Measurements from ENCODE around the gene NAA10.

NAA10 gene

GRCh38 chrX:153966841-153967535 is 32.2 kb upstream of the NAA10 start:
- no peak for DNase-seq

- DNase-seq, result no peak
These were observed 31.4 kb upstream of the NAA10 start for GRCh38 chrX:153966283-153966688.

- no peak for DNase-seq
These were observed 30.6 kb upstream of the NAA10 start for GRCh38 chrX:153965406-153965805.

DNA sequence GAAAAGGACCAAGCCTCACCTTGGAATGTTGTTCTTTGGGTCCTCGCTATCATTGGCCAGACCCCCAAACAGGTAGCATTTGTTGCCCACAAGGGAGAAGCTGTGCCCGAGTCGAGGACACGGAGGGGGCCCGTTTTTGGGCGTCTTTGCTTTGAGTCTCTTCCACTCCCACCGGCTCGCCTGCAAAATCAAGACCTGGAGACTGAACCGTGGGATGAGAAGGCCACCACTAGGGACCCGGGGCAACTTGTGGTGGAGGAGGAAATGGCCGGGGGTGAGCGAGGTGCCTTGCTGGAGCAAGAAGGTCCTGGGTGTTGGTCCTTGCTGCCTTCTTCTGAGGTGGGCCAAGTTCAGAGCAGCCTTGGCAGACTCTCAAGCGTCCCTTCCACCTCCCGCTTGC is 29.3 kb upstream of the NAA10 start:
- DNase-seq, result no peak

DNA sequence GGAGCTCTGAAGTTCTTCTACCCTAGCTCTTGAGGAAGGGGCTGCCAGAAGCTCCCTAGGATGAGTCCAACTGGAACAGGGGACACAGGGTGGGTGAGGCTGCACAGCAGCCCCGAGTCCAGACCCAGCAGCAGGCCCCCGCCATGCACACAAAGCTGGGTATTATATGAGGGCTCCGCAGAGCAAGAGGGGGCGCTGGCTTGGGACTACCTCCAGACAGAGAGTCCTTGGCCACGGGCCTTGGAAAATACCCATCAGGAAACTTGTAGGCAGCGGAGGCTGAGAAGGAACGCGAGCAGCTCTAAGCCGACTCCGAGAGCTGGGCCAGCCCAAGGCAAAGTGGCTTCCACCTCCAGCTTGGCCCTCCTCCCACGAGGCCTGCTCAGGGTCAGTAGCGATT is 28.7 kb upstream of the NAA10 start:
- DNase-seq, result no peak

DNA sequence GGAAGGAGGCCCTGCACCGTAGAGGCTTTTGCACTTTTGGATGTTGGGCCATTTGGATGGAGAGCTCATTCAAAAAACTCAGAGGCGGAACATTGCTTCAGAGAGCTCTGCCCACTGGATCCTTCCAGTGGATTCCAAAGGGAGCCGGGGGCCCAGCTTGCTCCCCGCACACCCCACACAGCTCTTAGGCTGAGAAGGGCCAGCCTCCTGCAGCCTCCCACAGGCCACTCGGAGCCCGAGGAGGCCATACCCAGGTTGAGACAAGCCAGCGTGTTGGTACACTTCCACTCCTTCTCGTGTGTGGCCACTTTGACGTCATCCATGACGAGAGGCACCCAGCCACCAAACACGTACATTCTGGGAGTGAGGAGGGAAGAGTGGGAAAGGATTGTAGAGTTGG is 26.5 kb upstream of the NAA10 start:
- no peak for DNase-seq

- no peak for DNase-seq
These were observed 25.9 kb upstream of the NAA10 start for GRCh38 chrX:153960786-153961185.

DNA sequence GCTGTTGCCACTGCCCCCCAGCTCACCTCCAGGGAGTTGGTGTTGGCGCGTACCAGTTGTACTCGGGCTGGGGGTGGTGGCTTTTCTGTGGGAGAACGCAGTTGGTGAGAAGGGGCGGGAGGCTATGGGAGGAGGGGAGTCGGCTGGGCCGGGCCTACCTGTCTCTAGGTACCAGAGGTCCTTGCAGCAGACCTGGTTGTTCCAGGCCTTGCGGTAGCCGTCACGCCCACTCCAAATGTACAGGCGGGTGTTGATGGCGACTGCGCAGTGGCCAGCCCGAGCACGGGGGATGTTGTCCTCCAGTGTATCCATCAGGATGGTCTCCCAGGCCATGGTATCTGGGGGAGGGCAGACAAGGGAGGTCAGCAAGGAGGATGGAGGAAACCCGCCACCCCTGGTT is 25.2 kb upstream of the NAA10 start:
- no peak for DNase-seq

- no peak for DNase-seq
These were observed 24.8 kb upstream of the NAA10 start for GRCh38 chrX:153959649-153960048.

DNA sequence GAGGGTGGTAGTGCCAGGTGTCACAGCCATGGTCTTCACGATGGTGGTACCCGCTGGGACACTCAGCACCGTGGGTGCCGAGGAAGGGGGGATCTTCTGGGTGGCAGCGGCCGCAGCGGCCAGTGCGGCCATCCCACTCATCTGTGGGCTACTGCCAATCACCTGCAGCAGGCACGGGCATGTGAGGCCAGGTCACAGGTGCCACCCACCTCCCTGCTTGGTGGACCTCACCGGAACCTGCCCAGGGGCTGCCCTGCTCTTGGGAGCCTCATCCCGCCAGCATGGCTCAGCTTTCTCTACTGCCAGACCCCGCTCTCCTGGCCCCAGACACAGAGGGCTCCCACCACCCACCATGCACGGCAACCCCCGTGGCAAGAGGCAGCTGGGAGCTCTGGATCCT is 23.8 kb upstream of the NAA10 start:
- no peak for DNase-seq

- no peak for DNase-seq
These were observed 22.4 kb upstream of the NAA10 start for GRCh38 chrX:153957224-153957623.

- no peak for DNase-seq
These were observed 21.4 kb upstream of the NAA10 start for GRCh38 chrX:153956044-153956907.

- DNase-seq, result no peak
These were observed 20.4 kb upstream of the NAA10 start for GRCh38 chrX:153955228-153955732.

DNA sequence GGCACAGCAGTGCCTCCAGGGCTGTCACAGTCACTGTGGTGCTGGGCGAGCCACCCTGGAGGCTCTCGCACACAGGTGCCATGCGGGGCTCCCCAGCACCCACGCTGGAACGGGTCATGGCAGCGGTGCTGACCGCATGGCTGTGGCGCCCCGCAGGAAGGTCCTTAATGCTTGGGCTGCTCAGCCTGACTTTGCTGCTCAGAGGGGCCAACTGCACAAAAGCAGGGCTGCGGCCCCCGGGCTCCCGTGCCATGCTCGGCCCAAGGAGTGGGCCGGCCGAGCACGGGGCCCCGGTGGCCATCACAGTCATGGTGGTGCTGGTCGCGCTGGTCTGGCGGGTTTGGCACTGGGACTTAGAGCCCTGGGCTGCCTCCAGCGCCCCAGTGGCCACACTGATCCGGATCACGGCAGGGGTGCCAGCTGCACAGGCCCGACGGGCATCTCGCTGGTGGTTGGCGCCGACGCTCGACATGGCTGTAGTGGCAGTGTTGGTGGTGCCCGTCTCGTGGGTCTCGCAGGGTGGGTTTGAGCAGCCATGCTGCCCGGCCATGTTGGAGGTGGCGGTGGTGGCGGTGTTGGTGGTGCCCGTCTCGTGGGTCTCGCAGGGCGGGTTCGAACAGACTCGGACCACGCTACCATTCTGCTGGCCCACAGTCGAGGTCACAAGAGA is 19.9 kb upstream of the NAA10 start:
- DNase-seq, result no peak

DNA sequence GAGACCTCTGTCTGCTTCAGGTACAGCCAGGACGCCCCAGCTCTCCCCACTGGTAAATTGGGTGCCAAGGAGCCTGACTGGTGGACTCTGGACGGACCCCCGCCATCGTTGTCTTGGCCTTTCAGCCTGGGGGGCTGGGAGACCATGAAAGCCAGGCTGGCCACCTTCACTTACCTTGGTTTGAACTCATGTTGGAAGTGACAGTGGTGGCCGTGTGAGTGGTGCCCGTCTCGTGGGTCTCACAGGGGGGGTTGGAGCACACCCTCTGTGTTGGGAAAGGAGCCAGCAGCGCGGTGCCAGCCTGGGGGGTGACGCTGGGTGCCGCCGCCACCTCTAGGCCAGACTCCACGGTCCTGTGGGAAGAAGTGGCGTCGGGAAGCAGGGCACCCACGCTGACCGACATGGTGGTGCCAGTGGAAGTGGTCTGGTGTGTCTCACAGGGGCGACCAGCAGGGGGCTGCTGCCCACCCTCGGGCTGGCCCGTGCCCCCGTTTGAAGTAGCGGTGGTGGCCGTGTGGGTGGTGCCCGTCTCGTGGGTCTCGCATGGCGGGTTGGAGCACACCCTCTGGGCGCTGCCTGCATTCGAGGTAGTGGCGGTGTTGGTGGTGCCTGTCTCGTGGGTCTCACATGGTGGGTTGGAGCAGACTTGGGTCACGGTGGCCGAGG is 19.2 kb upstream of the NAA10 start:
- no peak for DNase-seq

GRCh38 chrX:153953342-153953830 is 18.5 kb upstream of the NAA10 start:
- DNase-seq, result peak; percentile 68

DNA sequence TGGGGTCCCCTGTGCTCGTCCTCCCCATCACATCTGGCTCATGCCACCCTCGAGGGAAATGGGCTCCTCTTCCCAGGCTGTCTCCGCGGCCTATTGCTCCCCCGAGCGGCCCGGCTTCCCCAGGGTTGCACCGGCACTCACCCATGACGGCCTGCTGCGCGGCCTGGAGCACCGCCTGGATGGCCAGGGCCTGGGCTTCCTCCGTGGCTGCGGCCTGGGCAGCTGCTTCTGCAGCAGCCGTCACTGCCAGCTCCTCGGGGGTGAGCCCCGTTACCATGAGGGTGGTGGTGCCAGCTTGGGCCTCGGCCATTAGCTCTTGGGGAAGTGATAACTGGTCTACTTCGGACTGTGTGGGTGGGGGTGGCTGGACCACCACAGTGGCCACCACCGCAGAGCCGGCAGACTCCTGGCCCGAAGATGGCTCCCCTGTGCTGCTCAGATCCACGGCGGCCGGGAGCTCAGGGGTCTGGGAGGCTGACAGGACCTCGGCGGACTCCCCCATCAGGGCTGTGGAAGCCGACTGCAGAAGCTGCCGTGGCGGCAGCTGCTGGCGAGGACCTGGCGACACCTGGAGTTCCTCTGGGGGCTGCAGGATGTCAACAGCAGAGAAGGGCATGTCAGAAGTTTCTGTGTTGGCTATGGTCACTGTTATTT is 17.7 kb upstream of the NAA10 start:
- no peak for DNase-seq

- no peak for DNase-seq
These were observed 17.0 kb upstream of the NAA10 start for GRCh38 chrX:153951683-153952372.

- no peak for DNase-seq
These were observed 15.3 kb upstream of the NAA10 start for GRCh38 chrX:153950127-153950526.

- DNase-seq, result no peak
These were observed 14.3 kb upstream of the NAA10 start for GRCh38 chrX:153948847-153949805.

Data from fibroblast of skin of abdomen (primary cell).